IPS-18a (cell line): ENCODE measurements around the gene DYNLT5.
"Not testable (repeated sequence)": the region's sequence is repeated elsewhere in the genome, so short reads cannot be mapped to it uniquely, and the experiment has no call there.

Source experiments
- H3K27ac ChIP-seq: one replicate; pipeline ENCODE4 v1.5.1; 2013; ENCODE audit warnings: low read length
- H3K27me3 ChIP-seq: one replicate; pipeline ENCODE4 v1.6.1; 2013; ENCODE audit warnings: mild to moderate bottlenecking, low read length; ENCODE audit not compliant: control insufficient read depth, insufficient read depth
- H3K36me3 ChIP-seq: one replicate; pipeline ENCODE4 v1.6.1; 2013; ENCODE audit warnings: low read depth, low read length; ENCODE audit not compliant: control insufficient read depth
- H3K4me1 ChIP-seq: one replicate; pipeline ENCODE4 v1.6.1; 2013; ENCODE audit warnings: low read depth, low read length; ENCODE audit not compliant: control insufficient read depth
- H3K4me3 ChIP-seq: one replicate; pipeline ENCODE4 v1.5.1; 2013; ENCODE audit warnings: low read length
- H3K9ac ChIP-seq: one replicate; pipeline ENCODE4 v1.6.1; 2013; ENCODE audit warnings: mild to moderate bottlenecking, low read length, moderate library complexity
- H3K9me3 ChIP-seq: one replicate; pipeline ENCODE4 v1.6.1; 2013; ENCODE audit warnings: low read depth, low read length; ENCODE audit not compliant: control insufficient read depth

The DYNLT5 gene

GRCh38 chr1:66730462-66730861 lies 21.8 kb upstream of the DYNLT5 start:
- H3K36me3 ChIP-seq = no peaks in the 10 kb centered on the region
- no peaks in the 10 kb centered on the region for H3K27me3 ChIP-seq
- H3K9me3 ChIP-seq = no peaks in the 10 kb centered on the region
- no peak overlapping the region for H3K27ac ChIP-seq
- H3K4me1 ChIP-seq = peaks cover 10% of the 10 kb centered on the region
- H3K4me3 ChIP-seq = no peak overlapping the region
- no peak overlapping the region for H3K9ac ChIP-seq

GRCh38 chr1:66731170-66731865 lies 20.9 kb upstream of the DYNLT5 start:
- Histone ChIP-seq H3K36me3 (no peaks in the 10 kb centered on the region), H3K4me3 (no peak overlapping the region), H3K9ac (no peak overlapping the region), H3K27ac (no peak overlapping the region), H3K9me3 (no peaks in the 10 kb centered on the region), H3K27me3 (no peaks in the 10 kb centered on the region), H3K4me1 (peaks cover 10% of the 10 kb centered on the region)

GRCh38 chr1:66732407-66733166 lies 19.7 kb upstream of the DYNLT5 start:
- H3K4me1 ChIP-seq = peaks cover 10% of the 10 kb centered on the region
- no peak overlapping the region for H3K4me3 ChIP-seq
- no peaks in the 10 kb centered on the region for H3K27me3 ChIP-seq
- H3K27ac ChIP-seq = no peak overlapping the region
- no peaks in the 10 kb centered on the region for H3K36me3 ChIP-seq
- no peak overlapping the region for H3K9ac ChIP-seq
- no peaks in the 10 kb centered on the region for H3K9me3 ChIP-seq

GRCh38 chr1:66733348-66734017 lies 18.8 kb upstream of the DYNLT5 start:
- H3K4me1 ChIP-seq = peaks cover 10% of the 10 kb centered on the region
- H3K36me3 ChIP-seq = no peaks in the 10 kb centered on the region
- no peak overlapping the region for H3K4me3 ChIP-seq
- H3K27me3 ChIP-seq = no peaks in the 10 kb centered on the region
- H3K9me3 ChIP-seq = no peaks in the 10 kb centered on the region
- no peak overlapping the region for H3K9ac ChIP-seq
- no peak overlapping the region for H3K27ac ChIP-seq

- H3K27ac ChIP-seq, H3K36me3 ChIP-seq, H3K9me3 ChIP-seq, H3K9ac ChIP-seq, H3K4me3 ChIP-seq, H3K27me3 ChIP-seq: not testable (repeated sequence)
- H3K4me1 ChIP-seq = peaks cover 10% of the 10 kb centered on the region
These were observed 17.7 kb upstream of the DYNLT5 start for GRCh38 chr1:66734531-66734930.

GRCh38 chr1:66737836-66738235 lies 14.4 kb upstream of the DYNLT5 start:
- no peaks in the 10 kb centered on the region for H3K36me3 ChIP-seq
- no peak overlapping the region for H3K4me3 ChIP-seq
- H3K27ac ChIP-seq = no peak overlapping the region
- no peaks in the 10 kb centered on the region for H3K9me3 ChIP-seq
- no peaks in the 10 kb centered on the region for H3K4me1 ChIP-seq
- no peaks in the 10 kb centered on the region for H3K27me3 ChIP-seq
- no peak overlapping the region for H3K9ac ChIP-seq

- Histone ChIP-seq H3K4me3 (no peak overlapping the region), H3K36me3 (no peaks in the 10 kb centered on the region), H3K9ac (no peak overlapping the region), H3K27ac (no peak overlapping the region), H3K27me3 (no peaks in the 10 kb centered on the region), H3K9me3 (no peaks in the 10 kb centered on the region), H3K4me1 (no peaks in the 10 kb centered on the region)
These were observed 12.7 kb upstream of the DYNLT5 start for GRCh38 chr1:66739401-66740157.

GRCh38 chr1:66745451-66745850 lies 6.8 kb upstream of the DYNLT5 start:
- Histone ChIP-seq H3K4me3 (no peak overlapping the region), H3K9me3 (no peaks in the 10 kb centered on the region), H3K4me1 (no peaks in the 10 kb centered on the region), H3K9ac (no peak overlapping the region), H3K27me3 (no peaks in the 10 kb centered on the region), H3K36me3 (no peaks in the 10 kb centered on the region), H3K27ac (no peak overlapping the region)

GRCh38 chr1:66747501-66747900 lies 4.8 kb upstream of the DYNLT5 start:
- H3K36me3 ChIP-seq = no peaks in the 10 kb centered on the region
- no peaks in the 10 kb centered on the region for H3K9me3 ChIP-seq
- H3K9ac ChIP-seq = no peak overlapping the region
- H3K27ac ChIP-seq = no peak overlapping the region
- H3K4me3 ChIP-seq = no peak overlapping the region
- no peaks in the 10 kb centered on the region for H3K4me1 ChIP-seq
- peaks cover 14% of the 10 kb centered on the region for H3K27me3 ChIP-seq

- no peaks in the 10 kb centered on the region for H3K36me3 ChIP-seq
- H3K4me3 ChIP-seq = no peak overlapping the region
- no peaks in the 10 kb centered on the region for H3K4me1 ChIP-seq
- H3K27me3 ChIP-seq = peaks cover 22% of the 10 kb centered on the region
- no peaks in the 10 kb centered on the region for H3K9me3 ChIP-seq
- H3K9ac ChIP-seq = no peak overlapping the region
- no peak overlapping the region for H3K27ac ChIP-seq
These were observed 1.7 kb upstream of the DYNLT5 start for GRCh38 chr1:66750577-66750976.

- no peak overlapping the region for H3K27ac ChIP-seq
- no peak overlapping the region for H3K4me3 ChIP-seq
- H3K36me3 ChIP-seq = no peaks in the 10 kb centered on the region
- no peaks in the 10 kb centered on the region for H3K9me3 ChIP-seq
- H3K27me3 ChIP-seq = peaks cover 22% of the 10 kb centered on the region
- no peaks in the 10 kb centered on the region for H3K4me1 ChIP-seq
- H3K9ac ChIP-seq = no peak overlapping the region
These were observed 1.1 kb upstream of the DYNLT5 start for GRCh38 chr1:66751160-66751559.
